Mesendoderm (in vitro differentiated cells): ENCODE data around the gene PMFBP1.

Source experiments
- DNase-seq: peaks from one replicate; pipeline ENCODE4 v3.0.0; 2013
- H2AK5ac ChIP-seq: 2 replicates; pipeline ENCODE4 v1.6.1; 2013; ENCODE audit warnings: low read length, inconsistent platforms
- H2BK120ac ChIP-seq: 2 replicates; pipeline ENCODE4 v1.6.1; 2013; ENCODE audit warnings: low read depth, mild to moderate bottlenecking, low read length, moderate library complexity, mixed read lengths
- H2BK15ac ChIP-seq: replicated peaks from 2 replicates; pipeline ENCODE4 v1.6.1; 2013; ENCODE audit warnings: low read depth, mild to moderate bottlenecking, moderate library complexity
- H2BK5ac ChIP-seq: 2 replicates; pipeline ENCODE4 v1.6.1; 2013; ENCODE audit warnings: low read length, inconsistent platforms
- H3K18ac ChIP-seq: 2 replicates; pipeline ENCODE4 v1.6.1; 2013; ENCODE audit warnings: mild to moderate bottlenecking, low read length, mixed read lengths
- H3K23ac ChIP-seq: one replicate; pipeline ENCODE4 v1.6.1; 2013; ENCODE audit warnings: low read length
- H3K27ac ChIP-seq: 2 replicates; pipeline ENCODE4 v1.5.1; 2013; ENCODE audit warnings: low read depth, mild to moderate bottlenecking, inconsistent platforms, low read length, moderate library complexity
- H3K27me3 ChIP-seq: 2 replicates; pipeline ENCODE4 v1.6.1; 2013; ENCODE audit warnings: low read length, control low read depth, mild to moderate bottlenecking, inconsistent platforms; ENCODE audit not compliant: insufficient read depth, poor library complexity
- H3K36me3 ChIP-seq: 2 replicates; pipeline ENCODE4 v1.6.1; 2013; ENCODE audit warnings: low read length, inconsistent platforms; ENCODE audit not compliant: control insufficient read depth, insufficient read depth
- H3K4ac ChIP-seq: one replicate; pipeline ENCODE4 v1.6.1; 2013; ENCODE audit warnings: low read depth, mild to moderate bottlenecking, low read length, moderate library complexity
- H3K4me1 ChIP-seq: 2 replicates; pipeline ENCODE4 v1.6.1; 2013; ENCODE audit warnings: low read depth, low read length, inconsistent platforms; ENCODE audit not compliant: control insufficient read depth
- H3K4me2 ChIP-seq: 2 replicates; pipeline ENCODE4 v1.6.1; 2013; ENCODE audit warnings: low read length
- H3K4me3 ChIP-seq: 2 replicates; pipeline ENCODE4 v1.5.1; 2013; ENCODE audit warnings: mild to moderate bottlenecking, low read length
- H3K56ac ChIP-seq: one replicate; pipeline ENCODE4 v1.6.1; 2013; ENCODE audit warnings: low read length
- H3K79me1 ChIP-seq: 2 replicates; pipeline ENCODE4 v1.6.1; 2013; ENCODE audit warnings: low read length, inconsistent platforms
- H3K79me2 ChIP-seq: 2 replicates; pipeline ENCODE4 v1.6.1; 2013; ENCODE audit warnings: mild to moderate bottlenecking, low read length; ENCODE audit not compliant: control insufficient read depth, insufficient read depth
- H3K9ac ChIP-seq: 2 replicates; pipeline ENCODE4 v1.6.1; 2013; ENCODE audit warnings: low read length, inconsistent platforms
- H4K5ac ChIP-seq: one replicate; pipeline ENCODE4 v1.6.1; 2013; ENCODE audit warnings: low read length
- H4K8ac ChIP-seq: one replicate; pipeline ENCODE4 v1.6.1; 2013; ENCODE audit warnings: low read depth, mild to moderate bottlenecking, control low read depth, low read length, moderate library complexity
- WGBS: extraction: QIAGEN DNeasy Blood & Tissue Kit; methylation state at CpG from one replicate; pipeline ENCODE4 v1.1.7; 2013; ENCODE audit warnings: low lambda C conversion rate, missing lambda C conversion rate; ENCODE audit not compliant: insufficient coverage; ENCODE audit errors: extremely low coverage; 5-methylcytosine and 5-hydroxymethylcytosine counted together

The PMFBP1 gene

DNA sequence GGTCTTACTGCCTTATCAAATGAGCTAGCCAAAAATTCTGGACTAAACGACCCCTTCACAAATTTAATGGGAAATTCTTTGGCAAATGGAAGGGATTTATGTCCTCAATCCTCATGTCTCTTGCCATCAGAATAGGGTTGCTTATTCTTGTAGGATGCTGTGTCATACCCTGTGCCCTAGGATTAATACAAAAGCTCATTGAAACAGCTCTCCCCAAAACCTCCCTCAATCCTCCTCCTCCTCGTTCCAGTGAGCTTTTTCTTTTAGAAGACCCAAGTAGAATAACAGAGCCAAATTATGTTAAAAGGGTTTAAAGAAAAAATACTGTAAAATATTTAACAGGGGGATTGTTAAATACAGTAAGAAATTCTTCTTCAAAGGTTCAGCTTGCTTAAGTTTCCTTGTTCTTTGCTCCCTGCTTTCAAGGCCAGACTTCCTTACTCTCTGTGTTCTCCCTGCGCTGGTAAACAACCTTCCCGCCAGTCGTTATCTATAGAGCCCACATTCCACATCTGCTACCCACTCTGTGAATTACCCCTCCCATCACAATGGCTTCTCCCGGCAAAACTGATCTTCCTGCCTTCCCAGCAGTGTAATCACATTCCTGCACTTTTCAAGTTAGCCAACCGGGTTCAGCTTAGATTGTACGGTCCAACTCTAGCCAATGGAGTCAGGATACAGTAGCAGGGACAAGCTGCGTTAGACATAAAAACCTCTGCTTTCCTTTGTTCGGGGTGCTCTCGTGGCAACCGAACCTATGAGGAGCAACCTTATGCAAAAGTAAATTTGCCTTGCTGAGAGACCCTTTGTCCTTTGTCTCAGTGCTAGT lies 99.2 kb downstream of the PMFBP1 start:
- no peak overlapping the region for H3K56ac ChIP-seq
- H3K27ac ChIP-seq: no peak overlapping the region
- H3K4me3 ChIP-seq: no peak overlapping the region
- no peaks in the 10 kb centered on the region for H3K36me3 ChIP-seq
- no CpG with 5 or more reads among the region's 12 CpGs for WGBS
- H2BK15ac ChIP-seq: no peak overlapping the region
- no peaks in the 10 kb centered on the region for H3K27me3 ChIP-seq
- no peaks in the 10 kb centered on the region for H3K4me1 ChIP-seq
- peak; percentile 48 for DNase-seq
- H3K18ac ChIP-seq: no peak overlapping the region
- H4K5ac ChIP-seq: no peak overlapping the region
- no peak overlapping the region for H3K9ac ChIP-seq
- no peaks in the 10 kb centered on the region for H3K79me2 ChIP-seq
- H2AK5ac ChIP-seq: no peak overlapping the region
- no peak overlapping the region for H3K4ac ChIP-seq
- no peak overlapping the region for H2BK120ac ChIP-seq
- H3K79me1 ChIP-seq: no peaks in the 10 kb centered on the region
- H2BK5ac ChIP-seq: no peak overlapping the region
- no peak overlapping the region for H3K23ac ChIP-seq
- no peak overlapping the region for H3K4me2 ChIP-seq
- no peak overlapping the region for H4K8ac ChIP-seq
